ENCODE measurements around the gene IL1R1.

The IL1R1 gene

DNA sequence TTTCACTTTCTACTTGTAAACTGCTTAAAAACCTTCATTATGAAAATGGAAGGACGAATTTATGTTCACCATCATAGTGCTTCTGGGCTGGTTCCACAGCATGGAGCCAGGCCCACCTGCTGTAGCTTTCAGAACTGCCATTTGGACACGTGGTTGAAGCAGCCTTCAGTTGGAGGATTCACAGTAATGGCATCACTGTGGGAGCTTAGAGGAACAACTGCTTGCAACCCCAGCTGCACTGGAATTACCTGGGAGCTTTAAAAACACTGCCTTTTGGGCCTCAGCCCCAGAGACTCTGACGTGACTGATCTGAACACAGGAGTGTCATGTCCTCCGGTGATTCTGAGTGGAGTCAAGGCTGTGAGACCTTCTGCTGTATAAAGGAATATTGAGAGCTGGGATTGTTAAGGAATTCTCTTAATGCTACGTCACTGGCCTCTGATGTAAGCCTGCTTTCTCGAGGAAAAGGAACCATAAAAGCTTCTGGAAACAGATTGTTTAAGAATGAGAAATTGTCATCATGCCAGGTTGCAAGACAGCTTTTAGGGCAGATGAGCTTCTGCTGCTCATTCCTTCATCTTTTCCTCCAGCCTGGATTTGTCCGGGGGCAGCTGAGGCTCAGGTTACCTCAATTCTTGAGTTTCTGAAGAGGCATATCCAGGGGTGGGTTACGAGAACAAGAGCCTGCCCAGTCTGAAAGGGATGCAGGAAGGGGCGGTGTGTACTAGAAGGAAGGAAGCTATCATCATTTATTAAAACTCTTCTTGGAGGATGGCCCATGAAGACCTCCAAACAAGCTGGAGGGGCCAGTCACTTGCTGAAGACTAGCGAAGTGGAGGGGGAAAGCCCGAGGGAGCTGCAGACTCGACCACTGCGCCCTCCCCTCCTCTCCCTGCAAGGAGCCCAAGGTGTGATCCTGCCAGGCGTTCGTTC, 1.3 kb upstream of the IL1R1 start:
- DNase-seq: peak; percentile 66

DNA sequence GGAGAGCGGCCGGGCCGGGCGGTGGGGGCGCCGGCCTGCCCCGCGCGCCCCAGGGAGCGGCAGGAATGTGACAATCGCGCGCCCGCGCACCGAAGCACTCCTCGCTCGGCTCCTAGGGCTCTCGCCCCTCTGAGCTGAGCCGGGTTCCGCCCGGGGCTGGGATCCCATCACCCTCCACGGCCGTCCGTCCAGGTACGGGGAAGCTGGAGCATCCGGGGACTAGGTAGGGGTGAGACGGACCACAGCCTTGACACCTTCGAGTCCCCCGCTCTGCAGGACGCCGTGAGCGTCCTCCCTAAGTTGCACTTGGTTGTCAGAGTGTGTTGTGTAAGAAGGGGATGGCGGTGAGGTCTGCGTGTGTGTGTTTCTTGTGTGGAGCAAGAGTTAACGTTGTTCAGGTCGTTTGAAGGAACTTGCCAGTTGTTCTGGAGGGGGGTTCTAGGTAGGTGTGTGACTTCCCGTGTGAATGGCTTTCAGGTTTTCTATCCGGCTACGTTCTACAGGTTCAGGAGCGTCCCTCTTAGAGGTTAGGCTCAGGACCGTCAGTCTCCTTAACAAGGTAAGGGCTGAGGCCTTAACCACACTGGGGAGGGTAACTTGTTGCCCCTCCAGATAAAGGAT, 393 bp downstream of the IL1R1 start:
- DNase-seq: no peak

DNA sequence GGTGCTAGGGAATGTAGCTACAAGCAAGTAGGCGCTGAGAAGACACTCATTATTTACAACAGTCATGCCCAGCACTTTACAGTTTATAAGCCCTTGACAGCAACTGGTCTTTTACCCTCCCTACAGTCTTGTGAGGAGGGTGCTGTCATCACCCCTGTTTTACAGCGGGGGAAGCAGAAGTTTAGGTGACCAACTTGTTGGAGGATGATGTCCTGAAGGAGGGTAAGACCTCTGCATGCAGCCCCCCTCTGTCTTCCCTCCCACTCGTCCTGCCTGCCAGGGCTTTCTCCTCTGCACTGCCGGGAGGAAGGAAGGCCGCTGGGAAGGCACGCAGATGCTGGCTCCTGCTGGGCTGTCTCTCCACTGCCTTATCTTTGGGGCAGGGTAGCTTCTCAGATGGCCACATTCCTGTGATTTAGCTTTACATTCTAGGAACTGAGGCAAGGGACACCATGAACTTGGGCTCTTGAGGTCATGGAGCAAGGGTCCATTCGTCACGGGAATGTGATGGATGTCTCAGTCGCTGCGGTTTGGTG, 972 bp downstream of the IL1R1 start:
- DNase-seq: no peak

DNA sequence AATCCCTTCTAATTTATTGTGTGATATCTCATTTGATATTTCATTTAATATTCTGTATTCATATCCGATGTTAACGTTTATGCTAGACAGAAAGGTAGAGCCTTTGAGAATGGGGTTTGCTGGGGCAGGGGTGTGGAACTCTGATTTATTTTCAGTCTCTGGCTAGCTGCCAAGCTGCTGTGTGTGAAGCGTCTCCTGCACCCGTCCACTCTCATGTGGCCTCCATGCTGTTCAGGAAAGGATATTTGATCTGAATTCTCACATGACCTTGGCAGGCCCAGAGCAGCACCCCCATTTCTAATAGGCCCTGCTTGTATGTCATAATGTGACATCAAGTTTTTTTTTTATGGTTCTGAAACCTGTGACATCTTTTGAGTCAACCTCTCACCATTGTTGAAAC, 1.6 kb downstream of the IL1R1 start:
- no peak for DNase-seq

DNA sequence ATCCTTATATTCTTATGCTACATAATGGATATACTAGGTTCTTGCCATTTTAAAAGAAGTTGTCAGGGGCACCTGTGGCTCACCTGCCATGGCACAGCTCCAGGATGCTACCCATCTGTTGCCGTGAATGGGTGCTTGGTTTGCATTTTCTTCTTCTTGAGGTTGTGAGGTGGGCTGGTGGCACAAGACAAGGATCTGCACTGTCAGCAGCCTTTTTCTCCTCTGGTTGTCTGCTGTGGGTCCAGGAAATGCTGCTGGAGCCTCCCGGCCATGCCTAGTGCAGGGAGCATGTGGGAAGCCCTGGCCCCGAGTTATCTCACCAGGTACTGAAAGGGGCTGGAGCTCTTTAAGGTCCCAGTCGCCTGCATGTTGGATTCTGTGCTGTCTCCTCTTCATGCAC, 2.6 kb downstream of the IL1R1 start:
- no peak for DNase-seq

DNA sequence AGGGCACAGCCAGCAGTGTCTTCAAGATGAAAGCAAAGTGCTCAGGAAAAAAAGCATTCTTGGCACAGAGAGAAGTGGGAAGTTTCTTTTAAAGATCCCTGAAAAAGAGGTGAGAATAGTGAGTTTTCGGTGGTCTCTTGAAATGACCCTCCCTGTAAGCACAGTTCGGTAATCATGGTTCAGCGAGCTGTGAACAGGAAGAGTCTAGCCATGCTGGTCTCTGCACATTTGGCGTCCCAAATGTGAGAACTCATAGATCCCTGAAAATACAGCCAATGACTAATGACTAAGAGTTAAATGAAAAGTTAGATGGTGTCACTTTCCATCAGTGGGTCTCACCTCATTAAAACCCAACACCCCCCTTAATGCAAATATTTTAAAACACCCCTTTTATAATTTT, 3.4 kb downstream of the IL1R1 start:
- no peak for DNase-seq

DNA sequence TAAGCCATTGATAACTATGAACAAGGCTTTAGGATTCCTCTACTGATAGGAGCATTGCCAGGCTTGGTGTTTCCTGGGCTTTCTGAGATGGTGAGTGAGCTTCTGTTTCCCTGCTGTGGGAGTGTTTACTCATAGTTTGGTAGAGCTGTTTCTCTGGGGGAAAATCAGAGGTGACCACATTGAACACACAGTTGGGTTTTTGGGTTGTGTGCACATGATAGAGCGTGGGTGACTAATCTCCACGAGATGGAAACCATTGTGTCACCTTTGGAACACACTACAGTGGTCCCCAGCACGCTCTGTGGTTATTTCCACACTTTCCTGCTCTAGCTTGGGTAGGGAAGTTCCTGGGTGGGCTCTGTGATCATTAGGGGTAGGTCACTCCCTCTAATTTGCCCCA, 5.4 kb downstream of the IL1R1 start:
- no peak for DNase-seq

DNA sequence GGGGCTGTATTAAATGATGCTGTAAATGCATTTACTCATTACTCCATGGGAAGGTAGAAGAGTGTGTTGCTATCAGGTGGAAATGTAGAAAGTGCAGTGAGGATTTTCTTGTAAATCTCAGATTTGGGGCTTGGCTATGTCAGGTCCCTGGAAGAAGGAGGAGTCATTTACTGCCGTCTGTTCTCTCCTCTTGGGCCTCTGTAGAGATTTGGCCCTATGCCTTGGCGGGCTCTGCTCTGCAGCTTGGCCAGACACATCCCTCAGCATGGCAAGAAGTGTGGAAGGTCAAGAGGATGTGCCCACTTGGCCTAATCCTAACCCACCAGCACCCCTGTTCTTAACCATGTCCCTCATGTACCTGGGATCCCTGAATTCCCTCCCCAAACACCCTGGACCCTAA, 6.7 kb downstream of the IL1R1 start:
- DNase-seq: no peak

DNA sequence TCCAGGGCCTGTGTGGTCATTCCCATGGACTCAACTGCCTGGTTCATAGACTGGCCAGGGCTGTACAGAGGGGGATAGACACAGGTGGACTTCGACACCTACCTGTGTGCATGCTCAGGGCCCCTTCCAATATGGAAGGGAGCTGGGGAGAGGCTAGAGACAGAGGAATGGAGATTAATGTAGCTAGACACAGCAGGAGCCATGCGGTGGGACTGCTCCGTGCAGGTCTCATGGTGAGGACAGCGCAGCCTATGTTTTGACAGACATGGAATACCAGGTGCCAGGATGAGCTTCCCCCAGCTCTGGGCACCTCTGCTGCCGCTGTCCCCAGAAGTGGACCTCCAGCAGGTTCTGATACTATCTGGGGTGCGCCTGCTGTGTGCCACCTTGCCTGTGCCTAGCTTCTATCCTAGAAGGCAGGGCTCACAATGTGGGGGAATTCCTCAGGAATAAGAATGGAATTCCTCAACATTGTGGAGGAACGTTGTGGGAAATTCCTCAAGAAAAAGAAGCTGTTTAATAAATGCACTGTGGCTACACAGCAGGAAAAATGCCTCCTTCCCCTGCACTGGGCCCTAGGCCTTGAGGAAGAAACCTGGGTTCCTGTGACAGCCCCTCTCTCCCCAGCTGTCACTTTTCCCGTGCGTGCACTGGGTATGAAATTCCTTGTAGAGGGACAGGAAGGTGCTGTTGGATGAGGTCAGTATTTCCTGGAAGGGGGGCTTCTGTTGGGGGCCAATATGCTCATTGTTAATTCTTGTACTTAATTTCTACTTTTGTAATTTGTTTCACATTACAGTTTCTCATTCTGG, 7.3 kb downstream of the IL1R1 start:
- no peak for DNase-seq

DNA sequence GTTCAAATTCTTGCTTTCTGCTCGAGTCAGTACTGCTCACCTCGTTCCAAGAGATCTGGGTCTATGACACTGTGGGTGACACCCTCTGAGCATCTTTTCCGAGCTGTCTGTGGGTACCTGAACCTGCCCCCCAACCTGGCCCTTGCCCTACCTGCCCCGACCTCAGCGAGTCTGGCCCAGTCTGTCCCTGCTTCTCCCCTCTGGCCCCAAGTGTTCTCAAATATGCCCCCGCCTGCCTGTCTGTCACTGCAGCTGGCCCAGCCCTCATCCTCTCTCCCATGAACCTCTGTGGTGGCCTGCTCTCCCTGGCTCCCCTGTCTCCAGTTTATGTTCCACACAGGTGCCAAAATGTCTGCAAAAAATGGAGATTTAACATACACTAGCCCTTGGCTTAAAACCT, 11.8 kb downstream of the IL1R1 start:
- DNase-seq: no peak

DNA sequence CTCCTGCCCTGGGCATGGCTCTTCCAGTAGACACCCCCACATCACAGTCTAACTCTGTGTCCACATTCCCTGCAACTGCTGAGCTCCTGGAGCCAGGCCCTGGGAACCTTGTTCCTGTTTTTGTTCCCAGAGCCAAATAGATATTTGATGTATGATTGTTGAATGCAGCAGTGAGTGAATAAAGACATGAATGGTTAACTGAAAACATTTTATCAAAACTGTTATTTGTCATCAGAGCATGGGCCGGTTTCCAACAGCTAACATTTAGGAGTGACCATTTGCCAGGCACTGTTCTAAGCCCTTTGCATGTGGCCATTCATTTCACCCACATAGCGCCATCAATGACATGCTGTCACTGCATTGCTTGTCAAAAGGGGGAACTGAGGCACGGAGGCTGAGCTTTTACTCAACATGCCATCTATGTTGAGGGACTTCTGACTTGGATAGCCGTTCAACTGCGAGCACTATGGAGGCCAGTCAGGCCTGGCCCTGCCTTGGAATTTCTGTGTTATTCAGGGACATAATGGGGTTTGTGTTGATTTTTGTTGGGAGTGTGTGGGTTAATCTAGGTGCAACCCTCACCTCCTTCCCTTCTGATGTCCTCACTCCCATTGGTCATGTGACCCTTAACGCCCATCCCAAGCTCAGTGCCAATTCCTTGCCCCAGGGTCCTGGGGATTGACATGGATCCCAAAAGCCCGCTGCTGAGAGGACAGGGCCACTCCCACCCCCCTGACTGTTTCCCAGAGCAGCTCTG, 12.6 kb downstream of the IL1R1 start:
- no peak for DNase-seq

DNA sequence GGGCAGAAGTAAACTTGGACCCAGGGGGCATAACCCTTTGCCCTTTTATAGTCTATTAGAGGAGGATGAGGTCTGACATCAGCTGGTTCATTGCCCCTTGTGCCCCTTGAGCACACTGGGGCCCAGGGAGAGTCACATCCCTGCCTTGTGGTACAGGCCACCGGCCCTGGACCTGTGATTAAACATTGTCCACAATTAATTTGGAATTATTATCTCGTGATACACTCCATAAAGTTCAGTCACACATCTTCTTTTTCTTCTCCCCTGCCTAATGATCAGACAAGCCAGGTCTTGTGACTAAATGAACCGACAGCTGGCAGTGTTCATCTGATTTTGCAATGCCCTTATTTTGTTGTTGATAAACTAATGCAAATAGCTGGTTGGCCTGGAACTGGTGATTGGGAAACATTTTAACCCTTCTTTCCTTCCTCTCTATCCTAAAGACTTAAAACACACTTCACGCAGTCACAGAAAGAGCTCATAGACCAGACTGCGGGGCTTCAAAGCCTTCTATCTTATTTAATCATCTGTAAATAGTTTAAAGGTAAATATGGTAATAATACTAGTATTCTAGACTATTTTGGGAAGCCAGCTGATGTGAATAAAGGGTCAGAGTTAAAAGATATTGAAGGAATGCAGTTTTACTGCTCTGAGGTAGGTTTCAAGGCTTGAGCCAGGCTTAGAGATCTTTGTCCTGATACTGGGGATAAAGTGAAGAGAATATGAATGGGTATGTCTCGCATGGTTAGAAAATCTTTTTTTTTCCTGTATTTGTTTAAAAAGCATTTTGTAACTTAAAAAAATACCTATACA, 13.4 kb downstream of the IL1R1 start:
- DNase-seq: no peak

DNA sequence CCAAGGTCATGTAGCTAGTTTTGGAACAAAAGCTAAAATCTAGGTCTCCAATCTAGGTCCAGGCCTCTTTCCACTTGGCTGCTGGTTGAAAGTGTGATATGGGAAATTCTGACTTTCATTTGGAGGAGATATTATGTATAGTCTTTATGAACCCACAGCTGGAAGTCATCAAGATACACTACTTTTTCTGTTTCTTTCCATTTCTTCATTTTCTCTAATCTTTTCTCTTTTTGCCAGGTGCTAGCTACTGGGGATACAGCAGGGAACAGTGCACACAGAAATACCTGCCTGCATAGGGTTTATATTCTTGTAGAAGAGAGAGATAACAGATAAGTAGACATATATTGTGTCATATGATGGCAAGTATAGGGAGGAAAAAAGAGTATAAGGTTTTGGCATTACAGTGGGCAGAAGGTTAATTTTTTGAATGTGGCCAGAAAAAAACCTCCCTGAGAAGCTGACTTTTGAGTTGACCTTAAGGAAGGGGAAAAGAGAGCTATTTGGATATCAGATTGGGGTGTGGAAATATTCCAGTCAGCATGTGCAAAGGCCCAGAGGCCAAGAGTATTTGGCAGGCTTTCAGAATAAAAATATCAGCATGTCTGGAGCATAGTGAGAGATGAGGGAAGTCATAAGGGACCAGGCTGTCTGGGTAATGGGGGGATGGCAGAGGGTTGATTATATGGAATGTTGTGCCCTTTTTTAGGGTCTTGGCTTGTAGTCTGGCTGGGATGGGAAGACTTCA, 15.6 kb downstream of the IL1R1 start:
- DNase-seq: no peak

DNA sequence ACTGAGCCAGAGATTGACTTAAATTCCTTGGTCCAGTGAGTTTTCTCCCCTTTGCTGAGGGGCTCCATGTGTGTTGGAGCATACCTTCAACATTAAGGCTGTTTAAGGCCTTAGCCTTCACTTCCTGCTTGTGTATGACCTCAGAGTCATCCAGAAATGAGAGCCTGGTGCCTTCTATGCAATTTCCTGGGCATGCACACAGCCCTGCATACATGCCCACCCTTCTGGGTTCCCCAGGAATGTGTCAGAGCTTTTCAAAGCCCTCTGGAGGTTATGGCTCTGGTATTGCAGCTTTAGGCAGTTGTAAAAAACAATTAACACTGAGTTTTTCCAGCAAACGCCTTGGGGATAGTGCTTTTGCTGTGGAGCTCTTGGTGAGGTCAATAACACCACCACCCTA, 16.7 kb downstream of the IL1R1 start:
- DNase-seq: no peak

DNA sequence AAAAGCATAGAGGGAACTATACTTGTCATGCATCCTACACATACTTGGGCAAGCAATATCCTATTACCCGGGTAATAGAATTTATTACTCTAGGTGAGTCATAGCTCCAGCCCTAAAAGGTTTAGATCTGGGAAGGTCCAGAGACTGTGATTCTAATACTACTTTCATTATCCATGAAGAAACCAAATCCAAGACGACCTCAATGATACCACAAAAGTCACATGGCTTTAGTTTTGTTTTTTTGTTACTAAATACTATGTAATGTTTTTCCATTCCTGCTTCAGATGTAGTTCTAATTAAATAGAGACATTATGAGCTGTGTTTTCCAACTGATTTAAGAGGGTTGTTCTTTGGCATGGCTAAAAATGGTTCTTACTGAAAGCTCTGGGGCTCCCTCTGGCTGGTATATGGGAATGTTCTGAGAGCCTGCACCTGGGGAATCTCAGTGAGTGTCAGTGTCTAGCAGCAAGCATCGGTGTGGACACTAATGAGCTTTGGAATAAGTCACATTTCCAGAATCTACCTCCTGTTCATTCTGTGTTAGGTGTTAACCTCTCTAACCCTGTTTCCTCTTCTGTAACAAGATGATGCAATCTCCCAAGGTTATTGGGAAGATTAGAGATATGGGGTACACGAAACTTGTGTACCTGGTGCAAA, 23.8 kb downstream of the IL1R1 start:
- no peak for DNase-seq

DNA sequence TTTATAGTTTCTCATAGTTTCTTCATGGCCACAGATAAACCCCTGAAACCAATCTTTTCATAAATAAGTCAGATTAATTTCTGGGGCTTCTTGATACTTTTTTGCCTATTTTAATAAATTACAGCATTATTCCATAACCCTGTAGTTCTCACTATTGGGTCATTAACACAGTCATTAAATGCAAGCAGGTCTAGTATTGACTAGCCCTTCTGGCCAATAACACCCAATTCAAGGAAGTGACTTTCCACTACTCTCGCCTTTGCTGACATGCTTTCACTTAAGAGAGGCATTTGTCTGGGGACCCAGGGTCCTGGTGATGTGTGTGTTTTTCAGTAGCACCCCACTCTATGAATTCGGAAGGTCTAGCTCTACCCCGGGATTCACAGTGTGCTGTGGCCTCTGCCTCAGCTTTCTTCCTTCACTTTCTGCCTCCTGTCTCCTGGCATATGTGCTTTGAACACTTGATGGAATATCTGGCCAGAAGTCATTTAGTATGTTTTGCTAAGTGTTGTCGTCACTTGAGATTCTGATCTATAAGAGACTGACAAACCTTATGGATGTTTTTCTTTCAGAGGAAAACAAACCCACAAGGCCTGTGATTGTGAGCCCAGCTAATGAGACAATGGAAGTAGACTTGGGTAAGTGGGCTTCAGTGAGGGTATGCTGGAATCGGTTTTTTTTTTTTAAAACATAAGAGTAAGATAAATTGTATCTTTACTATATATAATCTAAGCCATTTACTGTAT, 25.7 kb downstream of the IL1R1 start:
- no peak for DNase-seq

DNA sequence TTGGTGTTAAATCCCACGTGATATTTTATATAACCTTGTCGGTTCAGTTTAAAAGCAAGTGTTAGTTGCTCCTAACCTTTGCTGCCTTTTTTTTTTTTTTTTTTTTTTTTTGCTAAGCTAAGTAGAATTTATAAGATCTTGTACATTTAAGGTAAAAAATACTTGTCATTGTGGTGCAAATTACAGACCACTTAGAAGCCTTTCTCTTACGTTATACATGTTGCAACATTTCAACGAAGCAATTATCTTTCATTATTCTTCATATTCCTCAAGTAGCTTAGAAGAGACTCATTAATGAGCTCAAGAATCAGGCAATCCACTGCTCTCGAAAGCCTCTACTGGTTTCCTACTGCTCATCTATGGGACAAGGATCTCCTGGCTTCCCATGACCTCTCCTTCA, 29.4 kb downstream of the IL1R1 start:
- DNase-seq: no peak

DNA sequence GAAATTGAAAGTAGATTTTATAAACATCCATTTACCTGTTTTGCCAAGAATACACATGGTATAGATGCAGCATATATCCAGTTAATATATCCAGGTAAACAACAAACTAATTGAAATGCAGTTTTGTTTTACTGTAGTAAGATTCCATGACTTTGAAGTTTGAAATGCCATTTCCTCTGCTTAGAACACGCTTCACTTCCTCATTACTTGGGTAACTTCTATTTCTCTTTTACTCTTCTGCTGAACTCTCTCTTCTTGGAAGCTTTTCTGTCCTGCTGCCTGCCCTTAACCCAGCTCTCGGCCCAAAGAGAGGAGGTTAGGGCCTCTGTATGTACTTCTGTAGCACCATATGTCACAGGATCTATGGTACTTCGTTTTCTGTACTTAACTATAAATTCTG, 30.2 kb downstream of the IL1R1 start:
- DNase-seq: no peak

DNA sequence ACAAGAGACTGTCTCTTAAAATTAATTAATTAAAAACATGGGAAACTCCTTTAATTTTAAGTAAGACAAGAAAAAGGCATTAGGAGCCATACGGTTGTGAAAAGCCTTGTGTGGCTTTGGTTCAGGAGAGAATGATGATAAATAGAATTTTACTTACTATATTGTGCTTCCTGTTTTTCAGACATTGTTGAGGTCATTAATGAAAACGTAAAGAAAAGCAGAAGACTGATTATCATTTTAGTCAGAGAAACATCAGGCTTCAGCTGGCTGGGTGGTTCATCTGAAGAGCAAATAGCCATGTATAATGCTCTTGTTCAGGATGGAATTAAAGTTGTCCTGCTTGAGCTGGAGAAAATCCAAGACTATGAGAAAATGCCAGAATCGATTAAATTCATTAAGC, 33.6 kb downstream of the IL1R1 start:
- no peak for DNase-seq

Measured in left hindlimb (tissue), 1 donor.